Kidney (tissue), 14 donors: ENCODE data around the gene IL22RA2. TPM values are rescaled to one million over a fixed set of nuclear protein-coding genes. Genes with fewer than 3 reads are reported as not detected.

ENCODE experiments used
- DNase-seq, 5 donors: peaks; one replicate each; pipeline ENCODE4 v3.0.0-alpha.2; 2013 to 2020
- FAIRE-seq: peaks from 2 replicates; lab custom pipeline; 2012; peaks lifted over from hg19 to GRCh38; lab: Jason Lieb, UNC
- H3K27ac ChIP-seq, 2 donors: one replicate each; pipeline ENCODE4 v1.7.0; 2013; ENCODE audit warnings: low read depth in 2 of 2, low read length in 2 of 2, inconsistent platforms in 1 of 2
- H3K27me3 ChIP-seq: one replicate; pipeline ENCODE4 v1.7.1; 2013; ENCODE audit warnings: low read length, inconsistent platforms; ENCODE audit not compliant: control insufficient read depth, insufficient read depth
- H3K36me3 ChIP-seq, 3 donors: one replicate each; pipeline versions ENCODE4 v1.7.0 to v1.7.1; 2013; ENCODE audit warnings: low read length in 3 of 3, control low read depth in 1 of 3, inconsistent platforms in 1 of 3; ENCODE audit not compliant: insufficient read depth in 3 of 3, control insufficient read depth in 2 of 3
- H3K4me1 ChIP-seq, 3 donors: one replicate each; pipeline versions ENCODE4 v1.7.0 to v1.7.1; 2013; ENCODE audit warnings: low read length in 3 of 3, inconsistent platforms in 1 of 3, low read depth in 1 of 3; ENCODE audit not compliant: control insufficient read depth in 2 of 3, insufficient read depth in 2 of 3
- H3K4me3 ChIP-seq, 3 donors: one replicate each; pipeline versions ENCODE4 v1.7.0 to v1.8.1; 2013; ENCODE audit warnings: low read length in 3 of 3, control low read depth in 1 of 3, inconsistent platforms in 1 of 3
- H3K9ac ChIP-seq, 3 donors: one replicate each; pipeline versions ENCODE4 v1.7.0 to v1.7.1; 2013; ENCODE audit warnings: low read length in 3 of 3, control low read depth in 1 of 3, inconsistent platforms in 1 of 3
- H3K9me3 ChIP-seq, 3 donors: one replicate each; pipeline versions ENCODE4 v1.7.0 to v1.7.1; 2013; ENCODE audit warnings: low read length in 3 of 3, control low read depth in 1 of 3, inconsistent platforms in 1 of 3; ENCODE audit not compliant: control insufficient read depth in 2 of 3, insufficient read depth in 1 of 3
- CTCF ChIP-seq: IDR thresholded peaks from 3 replicates; pipeline ENCODE4 v1.5.1; 2012; ENCODE audit warnings: mild to moderate bottlenecking, moderate library complexity, borderline replicate concordance; ENCODE audit not compliant: insufficient read depth; ENCODE audit errors: extremely low read depth
- intact Hi-C: fragments of 100-400 bp; cut with DNase I; formaldehyde crosslinking; loops from one replicate; pipeline ENCODE4 v1.11.1; 2022
- polyA plus RNA-seq: library from polyadenylated mRNA; stranded (reverse); fragments of 350-450 nt; fragmentation: Illumina TruSeq; extraction: RNeasy Lipid Tissue Mini Kit (QIAGEN cat#74804); gene quantifications from one replicate; pipeline ENCODE4 v1.2.3, GENCODE V29; 2014; ENCODE audit warnings: low read depth, low replicate concordance; ENCODE audit not compliant: insufficient read depth
- total RNA-seq: library from RNA; stranded (reverse); fragmentation: NEBNext Ultra II Directional; extraction: Animal tissue kit (Norgen Biotek cat#: 25700); gene quantifications from one replicate; pipeline ENCODE4 v1.2.1, GENCODE V29; 2021
- donor health status: control.
- donor health status: control.
- donor health status: control.
- donor health status: control.
- donor health status: control.
- donor health status: DM: yes; HTN: yes; CAD: no.
- donor health status: Normal renal cell carcinoma (clear cell type).

The IL22RA2 gene
- total and polyA plus RNA-seq, 2 donors from 2014 or later: not detected

- Histone ChIP-seq H3K36me3 (no peaks in the 10 kb centered on the region), H3K27ac (peak within 1 kb of the TSS; percentile 91 to 98), H3K4me3 (peak within 1 kb of the TSS; percentile 89 to 99 (median 97)), H3K4me1 (peaks cover 0 to 18% (median 8%) of the 10 kb centered on the region in 3 donors), H3K27me3 (no peaks in the 10 kb centered on the region), H3K9me3 (no peaks in the 10 kb centered on the region), H3K9ac (peak within 1 kb of the TSS; percentile 75 to 98 (median 88))
- no peak for TF ChIP-seq CTCF
- intact Hi-C loops: no loop called here
- peak; percentile 97 to 100 (median 97) for DNase-seq
- peak; percentile 44 for FAIRE-seq
Observed at GRCh38 chr6:137218917-137219663, 45.6 kb upstream of the IL22RA2 start, which contains the start of gene IFNGR1. TSS of gene IFNGR1 (minus strand) at chr6:137219385. CDS start at chr6:137219327, 58 bp downstream.

GRCh38 chr6:137218473-137218916 lies 45.1 kb upstream of the IL22RA2 start:
- H3K9me3 ChIP-seq: no peaks in the 10 kb centered on the region
- no peaks in the 10 kb centered on the region for H3K36me3 ChIP-seq
- intact Hi-C loops: no loop called here
- peak in 3 of 5 donors; percentile 19 to 65 (median 62) for DNase-seq
- TF ChIP-seq CTCF: no peak
- peak overlapping the region; percentile 91 to 98 for H3K27ac ChIP-seq
- FAIRE-seq: no peak
- no peaks in the 10 kb centered on the region for H3K27me3 ChIP-seq
- peaks cover 0 to 22% (median 14%) of the 10 kb centered on the region in 3 donors for H3K4me1 ChIP-seq
- H3K9ac ChIP-seq: peak overlapping the region; percentile 75 to 98 (median 88)
- H3K4me3 ChIP-seq: peak overlapping the region; percentile 89 to 99 (median 97)

GRCh38 chr6:137217801-137218472 lies 44.5 kb upstream of the IL22RA2 start:
- Histone ChIP-seq H3K9me3 (no peaks in the 10 kb centered on the region), H3K9ac (peak overlapping the region; percentile 75 to 98 (median 88)), H3K4me3 (peak overlapping the region; percentile 89 to 99 (median 97)), H3K4me1 (peaks cover 0 to 28% (median 16%) of the 10 kb centered on the region in 3 donors), H3K27me3 (no peaks in the 10 kb centered on the region), H3K36me3 (no peaks in the 10 kb centered on the region), H3K27ac (peak overlapping the region; percentile 91 to 98)
- intact Hi-C loops: no loop called here
- TF ChIP-seq CTCF: no peak
- DNase-seq: peak in 3 of 5 donors; percentile 11 to 38 (median 30)
- FAIRE-seq: no peak
